Posterior cingulate gyrus (tissue), 11 donors: ENCODE measurements around the gene GPRC5A.

ENCODE experiments used
- DNase-seq, 10 donors: peaks; one replicate each; pipeline versions ENCODE4 v3.0.0 to v3.0.0-alpha.2; 2020 to 2021; ENCODE audit warnings: mixed read lengths in 3 of 10
- intact Hi-C: fragments of 100-400 bp; cut with DNase I; formaldehyde crosslinking; loops from one replicate; pipeline ENCODE4 v1.15.1; 2023

Gene GPRC5A

DNA sequence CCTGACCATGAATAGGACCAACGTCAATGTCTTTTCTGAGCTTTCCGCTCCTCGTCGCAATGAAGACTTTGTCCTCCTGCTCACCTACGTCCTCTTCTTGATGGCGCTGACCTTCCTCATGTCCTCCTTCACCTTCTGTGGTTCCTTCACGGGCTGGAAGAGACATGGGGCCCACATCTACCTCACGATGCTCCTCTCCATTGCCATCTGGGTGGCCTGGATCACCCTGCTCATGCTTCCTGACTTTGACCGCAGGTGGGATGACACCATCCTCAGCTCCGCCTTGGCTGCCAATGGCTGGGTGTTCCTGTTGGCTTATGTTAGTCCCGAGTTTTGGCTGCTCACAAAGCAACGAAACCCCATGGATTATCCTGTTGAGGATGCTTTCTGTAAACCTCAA lies 17.3 kb downstream of the GPRC5A start:
- intact Hi-C loops: no loop called here
- DNase-seq: peak in 1 of 10 donors; percentile 39

DNA sequence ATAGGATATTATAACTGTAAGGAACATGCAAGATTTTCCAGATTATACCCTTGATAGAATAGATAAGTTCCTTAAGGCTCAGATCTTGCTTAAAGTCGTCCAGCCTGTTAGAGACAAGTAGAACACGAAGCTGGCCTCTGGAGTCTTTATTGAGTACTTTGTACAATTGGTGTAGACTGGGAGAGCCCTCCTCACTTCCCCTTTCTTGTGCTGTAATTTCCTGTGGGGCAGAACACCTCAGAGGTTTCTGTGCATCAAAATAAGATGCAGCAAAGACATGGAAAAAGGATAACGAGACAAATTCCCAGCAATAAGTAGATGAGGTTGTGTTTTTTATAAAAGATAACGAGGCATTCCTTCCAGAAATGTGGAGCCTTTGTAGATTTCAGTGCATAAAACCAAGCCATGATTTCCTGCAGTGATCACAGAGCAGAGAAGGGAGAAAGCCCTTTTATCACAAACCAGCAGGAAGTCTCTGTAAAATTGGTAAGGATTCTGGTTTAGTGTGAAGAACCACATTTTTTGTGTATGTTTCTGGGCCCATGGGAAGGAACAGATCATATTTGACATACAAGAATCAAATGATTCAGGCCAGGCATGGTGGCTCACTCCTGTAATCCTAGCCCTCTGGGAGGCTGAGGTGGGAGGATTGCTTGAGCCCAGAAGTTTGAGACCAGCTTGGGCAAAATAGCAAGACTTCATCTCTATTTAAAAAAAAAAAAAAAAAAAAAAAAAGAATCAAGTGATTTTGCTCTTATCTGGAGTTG lies 18.0 kb downstream of the GPRC5A start:
- DNase-seq: no peak
- intact Hi-C loops: no loop called here

GRCh38 chr12:12909995-12910420 lies 18.6 kb downstream of the GPRC5A start:
- DNase-seq: no peak
- intact Hi-C loops: loop anchor here (10.0 kb wide), 1 partner anchor 115 kb away; no protein-coding TSS in a partner anchor

DNA sequence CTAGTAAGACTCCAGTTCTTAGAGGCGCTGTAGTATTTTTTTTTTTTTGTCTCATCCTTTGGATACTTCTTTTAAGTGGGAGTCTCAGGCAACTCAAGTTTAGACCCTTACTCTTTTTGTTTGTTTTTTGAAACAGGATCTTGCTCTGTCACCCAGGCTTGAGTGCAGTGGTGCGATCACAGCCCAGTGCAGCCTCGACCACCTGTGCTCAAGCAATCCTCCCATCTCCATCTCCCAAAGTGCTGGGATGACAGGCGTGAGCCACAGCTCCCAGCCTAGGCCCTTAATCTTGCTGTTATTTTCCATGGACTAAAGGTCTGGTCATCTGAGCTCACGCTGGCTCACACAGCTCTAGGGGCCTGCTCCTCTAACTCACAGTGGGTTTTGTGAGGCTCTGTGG lies 21.3 kb downstream of the GPRC5A start:
- intact Hi-C loops: loop anchor here (10.0 kb wide), 1 partner anchor 118 kb away; no protein-coding TSS in a partner anchor
- DNase-seq: peak in 1 of 10 donors; percentile 33

- intact Hi-C loops: loop anchor here (1.0 to 10.0 kb wide), 4 partner anchors 67 to 297 kb away; no protein-coding TSS in a partner anchor
- DNase-seq: peak in 1 of 10 donors; percentile 78
Observed at GRCh38 chr12:12915656-12916055, 24.3 kb downstream of the GPRC5A start.

GRCh38 chr12:12916135-12916944 lies 25.0 kb downstream of the GPRC5A start:
- DNase-seq: peak; percentile 87 to 99 (median 94)
- intact Hi-C loops: loop anchor here (1.0 to 10.0 kb wide), 4 partner anchors 66 to 296 kb away; no protein-coding TSS in a partner anchor

DNA sequence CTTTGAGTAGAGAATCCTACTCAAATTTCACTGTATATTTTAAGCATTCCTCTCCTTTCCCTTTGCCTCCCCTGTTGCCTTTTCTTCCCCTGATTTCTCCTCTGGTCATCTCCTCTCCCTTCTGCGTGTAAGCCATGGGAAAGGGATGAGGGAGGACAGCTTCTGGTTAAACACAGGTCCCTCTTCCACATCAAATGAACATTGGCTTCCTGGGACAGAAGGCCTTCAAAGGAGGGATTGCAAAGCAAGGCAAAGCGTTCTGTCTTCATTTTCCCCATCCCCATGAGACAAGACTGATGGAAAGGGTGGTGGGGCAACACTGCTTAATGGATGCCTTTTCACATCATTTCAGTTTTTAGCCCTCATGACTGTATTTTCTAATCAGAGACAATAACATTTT lies 26.2 kb downstream of the GPRC5A start:
- DNase-seq: no peak
- intact Hi-C loops: loop anchor here (2.0 to 10.0 kb wide), 3 partner anchors 65 to 180 kb away; no protein-coding TSS in a partner anchor

GRCh38 chr12:12918781-12919389 lies 27.5 kb downstream of the GPRC5A start:
- DNase-seq: no peak
- intact Hi-C loops: loop anchor here (5.0 to 10.0 kb wide), 2 partner anchors 124 to 178 kb away; no protein-coding TSS in a partner anchor

- intact Hi-C loops: loop anchor here (5.0 to 10.0 kb wide), 2 partner anchors 125 to 177 kb away; no protein-coding TSS in a partner anchor
- no peak for DNase-seq
Observed at GRCh38 chr12:12919666-12920435, 28.5 kb downstream of the GPRC5A start.

GRCh38 chr12:12922191-12922616 lies 30.8 kb downstream of the GPRC5A start:
- intact Hi-C loops: no loop called here
- no peak for DNase-seq

DNA sequence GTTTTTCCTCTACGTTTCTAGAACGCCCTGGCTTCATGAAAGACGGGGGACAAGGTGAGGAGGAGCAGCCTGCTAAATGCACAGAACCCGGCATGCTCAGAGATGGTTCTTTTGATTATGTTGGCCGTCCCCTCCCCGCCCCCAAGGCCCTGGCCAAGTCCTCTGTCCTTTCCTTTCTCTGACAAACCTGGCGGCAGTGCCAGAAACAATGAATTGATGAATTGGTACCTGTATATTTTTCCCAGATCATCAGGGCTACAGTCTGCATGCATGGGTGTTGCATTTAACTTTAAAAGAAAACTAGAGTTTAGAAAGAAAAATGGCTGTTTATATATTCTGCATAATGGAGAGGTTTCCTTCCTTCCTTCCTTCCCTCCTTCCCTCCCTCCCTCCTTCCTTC lies 31.6 kb downstream of the GPRC5A start:
- DNase-seq: no peak
- intact Hi-C loops: no loop called here

DNA sequence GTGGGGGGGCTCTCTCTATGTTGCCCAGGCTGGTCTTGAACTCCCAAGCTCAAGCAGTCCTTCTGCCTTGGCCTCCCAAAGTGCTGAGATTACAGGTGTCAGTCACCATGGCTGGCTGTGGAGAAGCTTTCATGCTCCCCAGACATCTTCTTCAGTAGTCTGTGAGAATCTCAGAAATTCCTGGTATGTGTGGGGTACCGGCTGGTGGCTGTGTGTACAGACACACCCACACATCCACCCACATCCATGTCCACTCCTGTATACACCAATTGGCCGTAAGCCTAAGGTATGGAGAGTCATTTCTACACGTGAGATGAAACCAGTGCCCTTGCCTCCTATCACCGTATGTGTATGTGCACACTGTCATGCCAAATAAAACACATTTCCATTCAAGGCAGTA lies 32.8 kb downstream of the GPRC5A start:
- DNase-seq: no peak
- intact Hi-C loops: no loop called here

GRCh38 chr12:12925388-12925787 lies 34.0 kb downstream of the GPRC5A start:
- no peak for DNase-seq
- intact Hi-C loops: no loop called here

DNA sequence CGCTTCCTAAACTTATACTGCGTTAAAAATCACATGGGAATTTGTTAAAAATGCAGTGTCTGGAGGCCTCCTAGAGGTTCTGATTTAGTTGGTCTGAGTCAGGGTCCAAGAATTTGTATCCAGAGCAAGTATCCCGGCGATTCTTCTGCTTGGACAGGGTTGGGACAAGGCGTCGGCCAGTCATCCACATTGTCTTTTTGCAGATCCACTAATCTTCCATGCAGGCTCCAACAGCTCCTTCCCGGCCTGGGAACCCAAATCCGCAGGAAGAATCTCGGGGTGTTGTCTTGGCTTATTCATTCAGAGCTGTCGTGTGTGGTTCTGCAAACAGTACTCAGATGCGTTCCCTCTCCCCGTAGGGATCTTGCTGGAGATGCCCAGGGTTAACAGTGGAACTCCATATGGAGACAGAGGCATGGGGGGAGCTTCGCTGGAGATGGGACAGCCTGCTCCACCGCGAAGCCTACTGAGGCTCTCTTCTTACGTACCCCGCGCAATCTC lies 35.3 kb downstream of the GPRC5A start:
- intact Hi-C loops: no loop called here
- DNase-seq: no peak

GRCh38 chr12:12927211-12928079 lies 36.1 kb downstream of the GPRC5A start:
- intact Hi-C loops: no loop called here
- DNase-seq: no peak

- DNase-seq: no peak
Observed at GRCh38 chr12:12929696-12930095, 38.3 kb downstream of the GPRC5A start.

GRCh38 chr12:12930633-12931219 lies 39.4 kb downstream of the GPRC5A start:
- intact Hi-C loops: no loop called here
- DNase-seq: no peak

More at GRCh38 chr12:12929696-12930095, 38.3 kb downstream of the GPRC5A start:
- intact Hi-C loops: no loop called here

DNA sequence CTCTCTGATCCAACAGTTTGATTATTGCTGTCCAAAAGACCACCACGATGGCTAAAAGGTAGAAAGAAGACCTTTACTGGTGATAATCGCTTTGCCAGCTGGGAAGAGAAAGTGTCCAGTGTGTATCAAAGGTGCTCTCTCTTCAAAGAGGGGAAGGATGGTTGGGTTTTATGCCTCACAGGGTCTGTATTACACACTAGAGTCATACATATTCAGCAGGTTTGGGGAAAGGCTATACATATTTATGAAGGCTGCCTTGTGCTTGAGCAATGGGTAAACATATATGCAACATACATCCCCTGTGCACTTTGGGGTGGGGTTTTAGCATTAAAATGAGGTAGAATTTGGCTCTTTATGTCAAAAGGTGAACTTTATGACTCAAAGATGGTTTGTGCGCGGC lies 42.4 kb downstream of the GPRC5A start:
- intact Hi-C loops: no loop called here
- DNase-seq: no peak
